Thyroid gland (tissue), 4 donors: ENCODE measurements around the gene PSAP. TPM values are rescaled to one million over a fixed set of nuclear protein-coding genes. Genes with fewer than 3 reads are reported as not detected.
"Not testable (repeated sequence)": the region's sequence is repeated elsewhere in the genome, so short reads cannot be mapped to it uniquely, and the experiment has no call there.

Source experiments
- DNase-seq, 2 donors: peaks; one replicate each; pipeline ENCODE4 v3.0.0-alpha.2; 2019
- H3K27ac ChIP-seq, 3 donors: fragments of 200-600 bp; sonication (generic); 1 replicate in 2 of 3; 2 replicates in 1 of 3; pipeline ENCODE4 v1.5.1; 2016 to 2019; ENCODE audit warnings: mild to moderate bottlenecking in 1 of 3, moderate library complexity in 1 of 3
- H3K27me3 ChIP-seq: fragments of 200-600 bp; sonication (generic); one replicate; pipeline ENCODE4 v1.5.1; 2019
- H3K36me3 ChIP-seq, 2 donors: fragments of 200-600 bp; sonication (generic); one replicate each; pipeline ENCODE4 v1.5.1; 2016 to 2019
- H3K4me1 ChIP-seq, 2 donors: fragments of 200-600 bp; sonication (generic); one replicate each; pipeline ENCODE4 v1.5.1; 2017 to 2019
- H3K4me3 ChIP-seq, 3 donors: fragments of 200-600 bp; sonication (generic); replicated peaks in 1 of 3; 1 replicate in 2 of 3; 2 replicates in 1 of 3; pipeline ENCODE4 v1.5.1; 2016; ENCODE audit warnings: mild to moderate bottlenecking in 1 of 3
- H3K9me3 ChIP-seq: fragments of 200-600 bp; sonication (generic); one replicate; pipeline ENCODE4 v1.5.1; 2017
- CTCF ChIP-seq, 6 experiments: fragments of 200-600 bp in 3 of 6; fragments of 450-650 bp in 3 of 6; sonication (generic) in 3 of 6; IDR thresholded peaks; one replicate each; pipeline ENCODE4 v1.5.1; 2016 to 2019; ENCODE audit warnings: antibody characterized with exemption in 6 of 6, mild to moderate bottlenecking in 2 of 6, inconsistent platforms in 1 of 6, moderate library complexity in 1 of 6
- POLR2A ChIP-seq, 2 donors: fragments of 450-650 bp; IDR thresholded peaks; one replicate each; pipeline ENCODE4 v1.6.1; 2017; ENCODE audit warnings: antibody characterized with exemption in 2 of 2, mild to moderate bottlenecking in 2 of 2, moderate library complexity in 1 of 2
- WGBS, 2 donors: methylation state at CpG; one replicate each; pipeline ENCODE4 v1.1.5; 2017; 5-methylcytosine and 5-hydroxymethylcytosine counted together
- intact Hi-C: fragments of 100-400 bp; cut with DNase I; formaldehyde crosslinking; loops from one replicate; pipeline ENCODE4 v1.15.1; 2023
- total RNA-seq, 4 donors: library from RNA; depleted of rRNA; stranded (reverse); fragments of >200 nt; gene quantifications; one replicate each; pipeline ENCODE4 v1.2.3, GENCODE V29; 2016

PSAP gene
- 1,000 to 10,000 TPM in 3 of 4 donors, 100 to 1,000 TPM in 1; 978 to 1,211 (median 1,123) TPM for total RNA-seq

GRCh38 chr10:71850743-71851464 lies at the start of gene PSAP:
Gene PSAP, minus strand, starts transcription at chr10:71851251. Its CDS starts 30 bp downstream, at chr10:71851221.
- H3K27me3 ChIP-seq = no peaks in the 10 kb centered on the region
- H3K4me3 ChIP-seq = peak within 1 kb of the TSS; percentile 90 to 94 (median 92)
- peaks cover 30 to 36% of the 10 kb centered on the region in 2 donors for H3K4me1 ChIP-seq
- intact Hi-C loops = no loop called here
- no peaks in the 10 kb centered on the region for H3K9me3 ChIP-seq
- peak within 1 kb of the TSS; percentile 97 to 99 (median 97) for H3K27ac ChIP-seq
- TF ChIP-seq POLR2A (IDR thresholded peaks at IDR 0.05) (peak; percentile 93 to 99), CTCF (IDR thresholded peaks at IDR 0.05) (no peak)
- H3K36me3 ChIP-seq = no peaks in the 10 kb centered on the region
- DNase-seq = peak; percentile 99
- WGBS, 2 donors = 0 to 2% methylated on average over 21 to 25 of the region's 49 CpGs

GRCh38 chr10:71900441-71901180 lies 49.6 kb upstream of the PSAP start:
- Histone ChIP-seq H3K4me3 (no peak overlapping the region), H3K27me3 (no peaks in the 10 kb centered on the region), H3K9me3 (no peaks in the 10 kb centered on the region), H3K4me1 (peaks cover 9 to 20% of the 10 kb centered on the region in 2 donors), H3K36me3 (no peaks in the 10 kb centered on the region), H3K27ac (peak overlapping the region; percentile 86 to 98 (median 94))
- no peak for TF ChIP-seq POLR2A (IDR thresholded peaks at IDR 0.05)
- no peak for TF ChIP-seq CTCF (IDR thresholded peaks at IDR 0.05)
- 92% methylated on average over 12 to 14 of the region's 14 CpGs for WGBS, 2 donors
- intact Hi-C loops = loop anchor here (5.0 kb wide), 1 partner anchor 52 kb away; no protein-coding TSS in a partner anchor
- peak in 1 of 2 donors; percentile 50 for DNase-seq

- intact Hi-C loops = loop anchor here (5.0 to 10.0 kb wide), 4 partner anchors 52 to 437 kb away; no protein-coding TSS in a partner anchor
- DNase-seq = peak; percentile 96
- no peaks in the 10 kb centered on the region for H3K27me3 ChIP-seq
- WGBS, 2 donors = 25 to 29% methylated on average over 1 to 3 of the region's 3 CpGs
- peak overlapping the region; percentile 86 to 98 (median 94) for H3K27ac ChIP-seq
- H3K4me3 ChIP-seq = no peak overlapping the region
- TF ChIP-seq CTCF (IDR thresholded peaks at IDR 0.05) (no peak), POLR2A (IDR thresholded peaks at IDR 0.05) (peak in 1 of 2 donors; percentile 9)
- peaks cover 9 to 20% of the 10 kb centered on the region in 2 donors for H3K4me1 ChIP-seq
- H3K9me3 ChIP-seq = no peaks in the 10 kb centered on the region
- no peaks in the 10 kb centered on the region for H3K36me3 ChIP-seq
Measured at GRCh38 chr10:71899665-71900412, 48.8 kb upstream of the PSAP start.

GRCh38 chr10:71898346-71898745 lies 47.3 kb upstream of the PSAP start:
- not testable (repeated sequence) for H3K36me3 ChIP-seq, H3K27me3 ChIP-seq, H3K9me3 ChIP-seq, H3K4me3 ChIP-seq, DNase-seq
- Histone ChIP-seq H3K27ac (peak overlapping the region in 1 of 3 donors; percentile 94), H3K4me1 (peaks cover 9 to 20% of the 10 kb centered on the region in 2 donors)
- intact Hi-C loops = loop anchor here (5.0 to 10.0 kb wide), 3 partner anchors 64 to 439 kb away; no protein-coding TSS in a partner anchor
- 81 to 87% methylated on average over 5 of the region's 5 CpGs for WGBS, 2 donors

GRCh38 chr10:71893920-71894319 lies 42.9 kb upstream of the PSAP start:
- intact Hi-C loops = loop anchor here (10.0 kb wide), 2 partner anchors 59 to 151 kb away; no protein-coding TSS in a partner anchor
- 76 to 79% methylated on average over 8 of the region's 8 CpGs for WGBS, 2 donors
- Histone ChIP-seq H3K27me3 (no peaks in the 10 kb centered on the region), H3K27ac (no peak overlapping the region), H3K4me3 (no peak overlapping the region), H3K36me3 (no peaks in the 10 kb centered on the region), H3K4me1 (peaks cover 5 to 15% of the 10 kb centered on the region in 2 donors), H3K9me3 (no peaks in the 10 kb centered on the region)
- TF ChIP-seq POLR2A (IDR thresholded peaks at IDR 0.05) = no peak
- TF ChIP-seq CTCF (IDR thresholded peaks at IDR 0.05) = no peak
- DNase-seq = no peak
